ENCODE measurements around the gene CCDC183.

- TF ChIP-seq CTCF (conservative IDR thresholded peaks at IDR 0.05 in 1 of 2, IDR thresholded peaks at IDR 0.05 in 1 of 2; ENCODE audit: extremely low read depth in 1 of 2, insufficient read depth in 1 of 2, low read depth in 1 of 2, low read length in 2 of 2), result no peak
- TF ChIP-seq EZH2 (IDR thresholded peaks at IDR 0.05; ENCODE audit: borderline replicate concordance, low read length), result no peak
Measured at GRCh38 chr9:136853596-136854112, 57.5 kb downstream of the CCDC183 start.
